OCI-LY7 (cell line): ENCODE measurements around the gene SMIM10L2A. TPM values are rescaled to one million over a fixed set of nuclear protein-coding genes. Genes with fewer than 3 reads are reported as not detected.

ENCODE experiments used
- BruUV-seq: library from RNA; stranded (reverse); fragments of 400-500 nt; replicated peaks from 2 replicates; lab custom pipeline; 2021; lab: Mats Ljungman, UMichigan
- CTCF ChIA-PET: fragments of 300-600 bp; sonication (Branson Sonifier 250); formaldehyde crosslinking; loops from one replicate; lab custom pipeline; 2022; ENCODE audit warnings: antibody characterized with exemption; ENCODE audit not compliant: unreplicated experiment; lab: Charles Lee
- POLR2A ChIA-PET: fragments of 300-600 bp; sonication (Branson Sonifier 250); formaldehyde crosslinking; loops from one replicate; lab custom pipeline; 2022; ENCODE audit warnings: antibody characterized with exemption; lab: Charles Lee
- DNase-seq: peaks from one replicate; pipeline ENCODE4 v3.0.0-alpha.2; 2015; ENCODE audit warnings: low spot score
- H2AFZ ChIP-seq: fragments of 200-600 bp; sonication (generic), shearing (Covaris generic); 2 replicates; pipeline ENCODE4 v1.6.1; 2014; ENCODE audit warnings: mild to moderate bottlenecking, antibody characterized with exemption, low read length, moderate library complexity
- H3K27ac ChIP-seq: fragments of 200-600 bp; sonication (generic); 2 replicates; pipeline ENCODE4 v1.5.1; 2014; ENCODE audit warnings: mixed run types, low read depth, mild to moderate bottlenecking, moderate library complexity, low read length, inconsistent platforms; ENCODE audit not compliant: poor library complexity, severe bottlenecking
- H3K36me3 ChIP-seq: fragments of 200-600 bp; sonication (generic); 2 replicates; pipeline ENCODE4 v1.6.1; 2014; ENCODE audit warnings: mild to moderate bottlenecking, antibody characterized with exemption, low read length, moderate library complexity, mixed read lengths; ENCODE audit not compliant: insufficient read depth
- H3K4me1 ChIP-seq: fragments of 200-600 bp; sonication (generic); 2 replicates; pipeline ENCODE4 v1.5.1; 2014; ENCODE audit warnings: mild to moderate bottlenecking, low read length; ENCODE audit not compliant: insufficient read depth, poor library complexity, severe bottlenecking
- H3K4me2 ChIP-seq: fragments of 200-600 bp; sonication (generic); 2 replicates; pipeline ENCODE4 v1.6.1; 2014; ENCODE audit warnings: mild to moderate bottlenecking, low read length
- H3K4me3 ChIP-seq: fragments of 200-600 bp; sonication (generic); 2 replicates; pipeline ENCODE4 v1.5.1; 2014; ENCODE audit warnings: mild to moderate bottlenecking, low read depth, low read length; ENCODE audit not compliant: poor library complexity, severe bottlenecking
- H3K79me2 ChIP-seq: fragments of 200-600 bp; sonication (generic); 2 replicates; pipeline ENCODE4 v1.6.1; 2016; ENCODE audit warnings: low read depth, mild to moderate bottlenecking, low read length, moderate library complexity, mixed read lengths; ENCODE audit not compliant: insufficient read depth
- H3K9me2 ChIP-seq: fragments of 200-600 bp; sonication (generic); 2 replicates; pipeline ENCODE4 v1.6.1; 2016; ENCODE audit warnings: mild to moderate bottlenecking, low read length, mixed read lengths; ENCODE audit not compliant: insufficient read depth
- H3K9me3 ChIP-seq: fragments of 200-600 bp; sonication (generic); 2 replicates; pipeline ENCODE4 v1.6.1; 2014; ENCODE audit warnings: mild to moderate bottlenecking, mixed run types, low read length, mixed read lengths
- H4K20me1 ChIP-seq: fragments of 200-600 bp; sonication (generic); 2 replicates; pipeline ENCODE4 v1.6.1; 2014; ENCODE audit warnings: mild to moderate bottlenecking, antibody characterized with exemption, low read length, moderate library complexity, mixed read lengths; ENCODE audit not compliant: insufficient read depth
- EZH2phosphoT487 ChIP-seq: fragments of 200-600 bp; sonication (generic); IDR thresholded peaks from 2 replicates; pipeline ENCODE4 v1.6.1; 2018; ENCODE audit warnings: low read depth, borderline replicate concordance, mild to moderate bottlenecking, mixed run types, antibody characterized with exemption, low read length, moderate library complexity, mixed read lengths
- intact Hi-C: fragments of 100-400 bp; cut with micrococcal nuclease; formaldehyde crosslinking; loops from one replicate; pipeline ENCODE4 v1.10.0; 2022; ENCODE audit not compliant: unreplicated experiment
- total RNA-seq, 2 experiments: library from RNA; depleted of rRNA in 1 of 2; stranded (reverse); fragments of >200 nt in 1 of 2; shearing (Covaris generic) in 1 of 2; gene quantifications; 2 replicates each; pipeline ENCODE4 v1.2.3, GENCODE V29; 2014 to 2022
- TF ChIP-seq, protein P1 (sequence below): fragments of 200-600 bp; sonication (generic); conservative IDR thresholded peaks from 2 replicates; pipeline ENCODE4 v1.5.1; 2014; ENCODE audit warnings: mild to moderate bottlenecking, antibody characterized with exemption, low read length, moderate library complexity, mixed read lengths

The SMIM10L2A gene
- total RNA-seq, 2 experiments from 2014 or later = 0.19 TPM; not detected in 1

DNA sequence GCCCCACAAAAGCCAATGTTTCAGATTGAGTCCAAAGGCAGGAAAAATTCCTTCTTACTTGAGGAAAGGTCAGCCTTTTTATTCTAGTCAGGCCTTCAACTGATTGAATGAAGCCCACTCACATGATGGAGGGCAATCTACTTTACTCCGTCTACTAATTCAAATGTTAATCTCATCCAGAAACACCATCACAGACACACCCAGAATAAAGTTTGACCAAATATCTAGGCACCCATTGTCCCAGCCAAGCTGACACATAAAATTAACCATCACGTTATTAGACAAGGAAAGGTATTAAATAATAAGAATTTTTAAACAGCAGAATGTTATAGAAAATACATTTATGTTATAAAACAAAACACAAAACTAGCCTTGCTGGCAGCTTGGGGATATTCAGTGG, 32.9 kb upstream of the SMIM10L2A start:
- H3K9me2 ChIP-seq = no peaks in the 10 kb centered on the region
- intact Hi-C loops = no loop called here
- TF ChIP-seq EZH2phosphoT487 = no peak
- TF ChIP-seq, protein P1, sequence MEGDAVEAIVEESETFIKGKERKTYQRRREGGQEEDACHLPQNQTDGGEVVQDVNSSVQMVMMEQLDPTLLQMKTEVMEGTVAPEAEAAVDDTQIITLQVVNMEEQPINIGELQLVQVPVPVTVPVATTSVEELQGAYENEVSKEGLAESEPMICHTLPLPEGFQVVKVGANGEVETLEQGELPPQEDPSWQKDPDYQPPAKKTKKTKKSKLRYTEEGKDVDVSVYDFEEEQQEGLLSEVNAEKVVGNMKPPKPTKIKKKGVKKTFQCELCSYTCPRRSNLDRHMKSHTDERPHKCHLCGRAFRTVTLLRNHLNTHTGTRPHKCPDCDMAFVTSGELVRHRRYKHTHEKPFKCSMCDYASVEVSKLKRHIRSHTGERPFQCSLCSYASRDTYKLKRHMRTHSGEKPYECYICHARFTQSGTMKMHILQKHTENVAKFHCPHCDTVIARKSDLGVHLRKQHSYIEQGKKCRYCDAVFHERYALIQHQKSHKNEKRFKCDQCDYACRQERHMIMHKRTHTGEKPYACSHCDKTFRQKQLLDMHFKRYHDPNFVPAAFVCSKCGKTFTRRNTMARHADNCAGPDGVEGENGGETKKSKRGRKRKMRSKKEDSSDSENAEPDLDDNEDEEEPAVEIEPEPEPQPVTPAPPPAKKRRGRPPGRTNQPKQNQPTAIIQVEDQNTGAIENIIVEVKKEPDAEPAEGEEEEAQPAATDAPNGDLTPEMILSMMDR = no peak
- no peaks in the 10 kb centered on the region for H3K79me2 ChIP-seq
- DNase-seq = no peak
- BruUV-seq = no TSS peak
- no peaks in the 10 kb centered on the region for H4K20me1 ChIP-seq
- no peaks in the 10 kb centered on the region for H3K4me1 ChIP-seq
- H3K9me3 ChIP-seq = no peaks in the 10 kb centered on the region
- no peaks in the 10 kb centered on the region for H3K36me3 ChIP-seq
- ChIA-PET POLR2A (interaction anchor here (0.9 kb wide), 1 partner anchor 32 kb away, joined by 3 read pairs; no protein-coding TSS in a partner anchor), CTCF (no interaction called here)
- H2AFZ ChIP-seq = no peak overlapping the region
- H3K4me3 ChIP-seq = no peak overlapping the region
- no peak overlapping the region for H3K4me2 ChIP-seq
- no peak overlapping the region for H3K27ac ChIP-seq

DNA sequence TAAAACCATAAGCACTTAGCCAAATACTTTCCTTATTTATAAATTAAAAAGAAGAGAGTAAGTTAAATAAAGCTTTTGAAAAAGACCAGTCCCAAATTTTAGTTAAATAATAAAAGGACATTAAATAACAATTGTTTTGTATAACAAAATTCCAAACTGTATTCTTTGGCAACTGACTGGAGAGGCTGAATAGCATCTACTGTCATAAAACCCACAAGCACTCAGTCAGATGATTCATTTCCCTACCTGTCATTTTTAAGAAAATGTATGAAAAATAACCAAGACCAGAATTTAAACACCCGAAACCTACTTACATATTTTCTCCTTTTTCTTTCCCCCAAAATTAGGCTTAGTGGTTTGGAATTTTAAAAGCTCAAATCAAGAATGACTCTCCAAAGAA, 32.5 kb upstream of the SMIM10L2A start:
- CTCF ChIA-PET = no interaction called here
- DNase-seq = no peak

GRCh38 chrX:135389717-135390116, 32.0 kb upstream of the SMIM10L2A start:
- Histone ChIP-seq H4K20me1 (no peaks in the 10 kb centered on the region), H3K27ac (no peak overlapping the region), H3K79me2 (no peaks in the 10 kb centered on the region), H3K4me3 (no peak overlapping the region), H3K9me3 (no peaks in the 10 kb centered on the region), H2AFZ (no peak overlapping the region), H3K4me2 (no peak overlapping the region), H3K4me1 (no peaks in the 10 kb centered on the region), H3K36me3 (no peaks in the 10 kb centered on the region), H3K9me2 (no peaks in the 10 kb centered on the region)
- TF ChIP-seq, protein P1 = no peak
- TF ChIP-seq EZH2phosphoT487 = no peak
- intact Hi-C loops = no loop called here
- POLR2A ChIA-PET = no interaction called here
- BruUV-seq = no TSS peak
- CTCF ChIA-PET = no interaction called here
- no peak for DNase-seq

More for the DNA sequence above, 32.5 kb upstream of the SMIM10L2A start:
- intact Hi-C loops = no loop called here
- H3K4me2 ChIP-seq = no peak overlapping the region
- no peaks in the 10 kb centered on the region for H3K4me1 ChIP-seq
- no peak for TF ChIP-seq EZH2phosphoT487
- TF ChIP-seq, protein P1 = no peak
- no TSS peak for BruUV-seq
- no peak overlapping the region for H3K27ac ChIP-seq
- H3K9me2 ChIP-seq = no peaks in the 10 kb centered on the region
- H3K36me3 ChIP-seq = no peaks in the 10 kb centered on the region
- H3K4me3 ChIP-seq = no peak overlapping the region
- H3K9me3 ChIP-seq = no peaks in the 10 kb centered on the region
- POLR2A ChIA-PET = interaction anchor here (0.9 kb wide), 1 partner anchor 32 kb away, joined by 3 read pairs; no protein-coding TSS in a partner anchor
- no peaks in the 10 kb centered on the region for H3K79me2 ChIP-seq
- no peaks in the 10 kb centered on the region for H4K20me1 ChIP-seq
- no peak overlapping the region for H2AFZ ChIP-seq
